GM21360 (cell line): Measurements from ENCODE around the gene ASIC3.
"Not testable (repeated sequence)": the region's sequence is repeated elsewhere in the genome, so short reads cannot be mapped to it uniquely, and the experiment has no call there.

ENCODE experiments used
- ATAC-seq: cut with Tn5 transposase; IDR thresholded peaks from one replicate; pipeline ENCODE4 v1.9.1; 2021; ENCODE audit warnings: mild to moderate bottlenecking, moderate library complexity; ENCODE audit not compliant: unreplicated experiment

Gene ASIC3

DNA sequence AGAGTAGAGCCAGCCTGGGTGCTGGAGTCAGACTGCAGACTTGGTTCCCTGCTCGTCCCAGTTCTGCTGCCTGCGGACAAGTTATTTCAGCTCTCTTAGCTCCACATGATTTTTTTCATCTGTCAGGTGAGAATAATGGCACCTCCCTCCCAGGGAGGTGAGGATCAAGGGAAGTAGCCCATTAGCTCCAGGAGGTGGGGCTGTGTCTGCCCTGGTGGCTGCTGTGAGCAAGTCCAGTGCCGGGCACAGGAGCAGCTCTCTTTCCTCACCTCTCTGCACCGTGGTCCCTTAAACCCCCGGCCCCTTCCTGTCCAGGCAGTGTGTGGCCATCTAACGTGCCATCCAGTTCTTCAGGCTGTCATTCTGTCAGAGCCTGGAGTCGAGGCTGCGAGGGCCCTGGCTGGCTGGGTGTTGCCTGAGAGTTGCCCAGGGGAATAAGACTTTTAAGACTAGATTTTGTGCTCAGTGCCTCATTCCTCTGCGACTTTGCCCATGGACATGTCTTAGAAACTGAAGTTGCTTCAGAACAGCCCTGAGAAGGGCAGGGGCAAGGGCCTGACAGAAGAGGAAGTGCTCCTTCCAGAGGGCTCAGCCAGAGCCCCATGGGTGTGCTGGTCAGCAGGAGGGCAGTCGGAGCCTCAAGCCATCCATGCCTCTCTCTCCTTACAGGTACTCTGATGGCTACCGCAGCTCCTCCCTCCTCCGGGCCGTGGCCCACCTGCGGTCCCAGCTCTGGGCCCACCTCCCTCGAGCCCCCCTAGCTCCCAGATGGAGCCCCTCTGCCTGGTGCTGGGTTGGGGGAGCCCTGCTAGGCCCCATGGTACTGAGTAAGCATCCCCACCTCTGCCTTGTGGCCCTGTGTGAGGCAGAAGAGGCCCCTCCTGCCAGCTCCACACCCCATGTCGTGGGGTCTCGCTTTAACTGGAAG is 15.1 kb upstream of the ASIC3 start:
- no peak for ATAC-seq

DNA sequence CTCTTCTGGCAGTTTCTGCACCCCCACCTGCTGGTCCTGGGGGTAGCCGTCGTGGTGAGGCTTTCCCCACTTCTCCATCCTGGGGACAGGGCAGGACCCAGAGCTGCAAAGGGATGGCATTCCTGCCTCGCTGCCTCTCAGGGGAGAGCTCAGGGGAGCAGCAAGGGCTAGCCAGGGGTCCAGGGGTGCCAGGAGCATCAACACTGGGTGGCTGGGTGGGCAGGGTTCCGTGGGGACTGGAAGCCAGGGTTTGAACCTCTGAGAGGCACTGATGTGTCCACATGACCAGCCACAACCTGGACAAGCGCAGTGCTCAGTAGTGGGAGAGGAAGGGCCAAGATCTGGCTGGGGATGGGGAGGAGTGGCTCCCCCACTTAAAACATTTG is 14.5 kb upstream of the ASIC3 start:
- ATAC-seq = no peak

DNA sequence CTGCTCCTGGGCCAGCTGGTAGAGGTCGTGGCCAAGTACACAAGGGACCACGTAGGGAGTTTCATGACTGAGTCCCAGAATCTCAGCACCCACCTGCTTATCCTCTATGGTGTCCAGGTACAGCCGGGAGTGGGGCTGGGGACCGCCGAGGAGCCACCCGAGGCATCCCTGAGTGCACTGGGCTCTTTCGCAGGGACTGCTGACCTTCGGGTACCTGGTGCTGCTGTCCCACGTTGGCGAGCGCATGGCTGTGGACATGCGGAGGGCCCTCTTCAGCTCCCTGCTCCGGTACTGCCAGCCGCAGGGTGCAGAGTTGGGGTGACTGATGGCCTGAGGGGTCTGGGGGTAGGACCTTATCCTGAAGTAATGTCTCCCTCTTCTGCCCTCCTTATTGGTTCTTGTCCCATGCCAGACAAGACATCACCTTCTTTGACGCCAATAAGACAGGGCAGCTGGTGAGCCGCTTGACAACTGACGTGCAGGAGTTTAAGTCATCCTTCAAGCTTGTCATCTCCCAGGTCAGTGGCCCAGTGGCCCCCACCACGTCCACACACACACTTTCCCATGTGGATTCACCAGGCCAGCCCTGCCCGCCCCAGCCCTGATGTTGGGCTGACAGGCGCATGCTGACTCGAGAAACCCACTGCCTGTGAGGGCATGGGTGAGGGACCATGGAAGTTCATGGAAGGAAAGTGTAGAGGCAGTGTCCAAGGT is 13.9 kb upstream of the ASIC3 start:
- no peak for ATAC-seq

DNA sequence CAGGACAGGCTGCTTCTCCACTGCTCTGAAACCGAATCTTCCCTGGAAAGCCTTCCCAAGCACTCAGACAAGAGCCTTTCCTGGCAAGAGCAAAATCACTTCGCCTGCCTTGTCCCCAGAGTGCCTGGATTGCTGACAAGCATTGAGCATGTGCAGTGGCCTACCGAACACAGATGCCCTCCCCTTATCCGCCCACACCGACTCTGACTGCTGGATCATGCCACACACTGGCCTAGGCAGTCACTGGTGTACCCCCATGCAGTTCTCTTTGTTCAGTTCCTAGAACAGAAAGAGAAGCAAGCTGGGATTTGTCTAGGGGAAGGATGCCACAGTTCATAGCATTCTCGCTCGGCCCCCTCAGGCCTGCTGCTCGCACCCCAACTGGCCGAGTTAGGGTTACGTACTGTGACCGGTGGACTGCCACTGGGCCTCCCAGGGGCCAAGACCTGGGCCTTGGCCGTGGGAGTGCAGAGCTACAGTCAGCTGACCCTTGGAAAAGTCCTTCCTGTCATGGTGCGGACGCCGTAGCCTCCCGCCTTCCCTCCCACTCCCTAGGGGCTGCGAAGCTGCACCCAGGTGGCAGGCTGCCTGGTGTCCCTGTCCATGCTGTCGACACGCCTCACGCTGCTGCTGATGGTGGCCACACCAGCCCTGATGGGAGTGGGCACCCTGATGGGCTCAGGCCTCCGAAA is 13.2 kb upstream of the ASIC3 start:
- ATAC-seq = no peak

DNA sequence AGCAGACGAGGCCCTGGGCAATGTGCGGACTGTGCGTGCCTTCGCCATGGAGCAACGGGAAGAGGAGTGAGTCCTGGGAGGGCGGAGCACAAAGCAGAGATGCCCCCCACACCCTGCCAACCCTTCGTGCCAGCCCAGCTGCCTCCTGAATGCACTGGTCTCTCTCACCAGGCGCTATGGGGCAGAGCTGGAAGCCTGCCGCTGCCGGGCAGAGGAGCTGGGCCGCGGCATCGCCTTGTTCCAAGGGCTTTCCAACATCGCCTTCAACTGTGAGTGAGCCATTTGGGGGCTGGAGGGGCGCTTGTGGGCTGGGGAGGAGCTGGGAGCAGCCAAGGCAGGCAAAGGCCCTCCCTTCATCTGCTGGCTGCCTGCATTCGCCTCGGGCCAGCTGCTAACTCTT is 12.4 kb upstream of the ASIC3 start:
- ATAC-seq = no peak

DNA sequence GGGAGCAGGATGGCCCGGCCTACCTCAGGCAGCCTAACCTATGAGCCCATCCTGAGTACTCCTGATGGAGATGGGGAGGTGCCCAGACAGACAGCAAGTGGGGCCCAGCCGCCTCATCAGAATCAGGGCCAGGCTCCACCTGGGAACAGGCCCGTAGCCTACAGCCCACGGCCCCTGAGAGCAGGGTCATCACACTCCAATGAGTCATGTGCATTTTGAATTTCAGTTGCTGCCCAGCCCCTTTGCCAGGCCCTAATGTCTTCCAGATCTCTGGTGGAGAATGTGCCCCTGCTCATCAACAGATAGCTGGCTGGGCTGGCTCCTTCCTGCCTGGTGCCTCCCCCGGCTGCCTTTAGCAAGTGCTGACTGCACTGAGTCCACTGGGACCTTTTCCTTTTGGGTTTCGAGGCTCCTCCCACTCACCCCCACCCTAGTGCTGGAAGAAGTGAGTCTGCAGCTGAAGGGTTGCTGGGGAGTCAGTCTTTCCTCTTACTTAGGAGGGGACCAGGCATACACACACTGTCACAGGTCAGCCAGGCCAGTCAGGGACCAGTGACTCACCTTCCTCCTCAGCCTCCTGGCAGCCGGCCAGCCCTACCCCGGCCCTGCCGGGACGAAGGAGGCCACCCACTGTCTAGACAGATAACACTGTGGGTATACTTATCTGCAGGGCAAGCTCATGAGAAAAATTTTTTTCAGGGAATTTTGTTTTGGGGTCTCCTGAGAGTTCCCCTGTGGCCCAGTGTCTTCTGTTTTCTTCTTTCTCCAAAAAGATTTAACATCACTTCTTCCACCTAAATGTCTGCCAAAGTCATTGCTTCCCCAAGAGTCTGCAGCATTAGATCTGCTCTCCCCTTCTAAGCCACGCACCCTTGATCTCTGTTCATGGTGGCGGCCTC is 9.1 kb upstream of the ASIC3 start:
- no peak for ATAC-seq

DNA sequence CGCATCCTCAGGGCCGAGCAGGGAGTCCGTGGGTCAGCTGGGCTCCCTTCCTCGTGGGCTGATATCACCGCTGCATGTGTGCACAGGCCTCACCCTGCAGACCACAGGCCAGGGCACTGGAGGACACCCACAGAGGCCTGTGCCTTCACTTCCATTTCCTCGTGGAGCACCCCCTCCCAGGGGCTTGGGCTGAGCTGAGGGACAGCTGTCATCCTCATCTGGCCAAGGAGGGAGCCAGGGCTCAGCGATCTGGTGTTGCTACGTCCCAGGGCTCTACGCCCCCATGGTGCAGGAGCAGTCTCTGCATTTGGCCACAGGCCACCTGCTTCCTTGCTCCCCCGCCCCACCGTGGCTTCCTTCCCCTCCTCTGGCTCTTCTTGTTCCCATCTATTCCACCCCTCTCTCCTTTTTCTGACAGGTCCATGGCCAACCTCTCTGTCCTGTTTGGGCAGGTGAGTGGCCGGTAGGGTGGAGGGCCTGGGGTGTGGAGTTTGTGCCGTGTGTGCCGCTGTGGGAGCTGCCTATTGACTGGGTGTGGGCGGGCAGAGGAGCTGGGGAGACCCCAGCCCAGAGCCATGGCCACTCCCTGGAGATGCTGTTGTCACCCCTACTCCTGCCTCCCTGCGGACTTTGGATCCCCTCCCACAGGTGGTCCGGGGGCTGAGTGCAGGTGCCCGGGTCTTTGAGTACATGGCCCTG is 8.3 kb upstream of the ASIC3 start:
- ATAC-seq = no peak

DNA sequence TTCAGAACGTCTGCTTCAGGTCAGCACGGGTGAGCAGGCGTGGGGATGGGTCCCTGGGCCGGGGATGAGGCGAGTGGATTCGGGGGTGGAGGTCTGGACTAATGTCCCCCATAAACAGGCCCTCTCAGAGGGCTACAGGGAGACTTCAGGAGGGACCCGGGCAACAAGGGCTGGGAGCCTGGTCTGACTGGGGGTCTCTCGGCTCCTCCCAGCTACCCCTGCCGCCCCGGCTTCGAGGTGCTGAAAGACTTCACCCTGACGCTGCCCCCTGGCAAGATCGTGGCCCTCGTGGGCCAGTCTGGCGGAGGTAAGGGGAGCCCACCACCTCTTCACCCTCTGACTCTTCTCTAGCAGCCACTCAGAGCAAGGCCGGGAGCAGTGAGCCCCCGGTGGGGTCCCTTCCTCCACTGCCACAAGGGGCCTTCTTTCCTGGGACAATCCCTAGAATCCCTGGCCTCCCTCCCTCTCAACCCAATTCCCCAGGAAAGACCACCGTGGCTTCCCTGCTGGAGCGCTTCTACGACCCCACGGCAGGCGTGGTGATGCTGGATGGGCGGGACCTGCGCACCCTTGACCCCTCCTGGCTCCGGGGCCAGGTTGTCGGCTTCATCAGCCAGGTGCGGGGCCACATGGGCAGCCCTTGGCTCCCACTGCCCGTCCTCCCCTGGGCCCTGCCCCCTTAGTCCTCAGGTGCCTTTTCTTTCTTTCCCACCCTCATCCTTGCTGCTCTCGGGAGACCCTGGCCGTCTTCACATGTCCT is 7.5 kb upstream of the ASIC3 start:
- no peak for ATAC-seq

DNA sequence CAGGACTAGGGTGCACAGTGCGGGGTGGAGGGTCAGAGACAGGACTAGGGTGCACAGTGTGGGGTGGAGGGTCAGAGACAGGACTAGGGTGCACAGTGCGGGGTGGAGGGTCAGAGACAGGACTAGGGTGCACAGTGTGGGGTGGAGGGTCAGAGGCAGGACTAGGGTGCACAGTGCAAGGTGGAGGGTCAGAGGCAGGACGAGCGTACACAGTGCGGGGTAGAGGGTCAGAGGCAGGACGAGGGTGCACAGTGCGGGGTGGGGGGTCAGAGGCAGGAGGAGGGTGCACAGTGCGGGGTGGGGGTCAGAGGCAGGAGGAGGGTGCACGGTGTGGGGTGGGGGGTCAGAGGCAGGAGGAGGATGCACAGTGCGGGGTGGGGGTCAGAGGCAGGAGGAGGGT is 4.9 kb upstream of the ASIC3 start:
- ATAC-seq = not testable (repeated sequence)

DNA sequence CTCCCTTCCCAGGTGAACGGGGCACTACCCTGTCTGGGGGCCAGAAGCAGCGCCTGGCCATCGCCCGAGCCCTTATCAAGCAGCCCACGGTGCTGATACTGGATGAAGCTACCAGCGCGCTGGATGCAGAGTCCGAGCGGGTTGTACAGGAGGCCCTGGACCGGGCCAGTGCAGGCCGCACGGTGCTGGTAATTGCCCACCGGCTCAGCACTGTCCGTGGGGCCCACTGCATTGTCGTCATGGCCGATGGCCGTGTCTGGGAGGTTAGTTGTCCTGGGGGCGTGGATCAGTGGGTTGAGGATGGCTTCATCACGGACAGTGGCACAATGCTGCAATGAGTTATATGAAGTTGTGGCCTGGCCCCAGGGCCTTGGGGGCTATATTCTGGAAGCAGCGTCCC is 4.4 kb upstream of the ASIC3 start:
- no peak for ATAC-seq

DNA sequence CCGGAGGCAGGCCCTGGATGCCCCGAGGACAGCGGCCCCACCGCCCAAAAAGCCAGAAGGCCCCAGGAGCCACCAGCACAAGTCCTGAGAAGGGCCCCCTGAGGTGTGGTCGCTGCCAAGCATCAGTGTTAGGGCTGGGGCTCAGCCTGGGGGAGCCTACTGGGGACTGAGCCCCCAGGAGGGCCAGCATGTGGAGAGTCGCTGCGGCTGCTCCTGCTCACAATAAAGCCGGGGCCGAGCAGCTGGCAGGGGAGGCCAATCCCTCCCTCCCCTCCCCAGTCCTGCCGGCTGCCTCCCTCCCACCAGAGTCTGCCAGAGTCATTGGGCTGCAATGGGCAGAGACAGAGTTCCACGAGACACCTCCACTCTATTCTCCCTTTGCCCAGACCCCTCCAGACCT is 3.1 kb upstream of the ASIC3 start:
- ATAC-seq = no peak

DNA sequence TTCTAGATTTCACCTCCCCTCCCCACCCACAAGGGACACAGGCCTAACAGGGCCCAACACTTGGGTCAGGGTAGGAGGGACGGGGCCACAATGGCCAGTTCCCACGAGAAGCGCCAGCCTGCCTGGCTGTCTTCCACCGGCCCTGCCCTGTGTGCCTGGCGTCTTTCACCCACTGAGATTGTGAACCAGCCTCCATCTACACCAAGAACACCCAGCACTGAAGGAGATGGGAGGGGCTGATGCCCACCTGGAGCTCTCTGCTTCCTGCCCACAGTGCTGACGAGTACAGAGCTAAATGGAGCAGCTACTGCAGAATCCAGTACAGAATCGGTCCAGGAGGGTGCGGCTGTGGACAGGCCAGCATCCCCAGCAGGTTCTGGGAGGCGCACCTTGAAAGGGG is 2.4 kb upstream of the ASIC3 start:
- no peak for ATAC-seq

DNA sequence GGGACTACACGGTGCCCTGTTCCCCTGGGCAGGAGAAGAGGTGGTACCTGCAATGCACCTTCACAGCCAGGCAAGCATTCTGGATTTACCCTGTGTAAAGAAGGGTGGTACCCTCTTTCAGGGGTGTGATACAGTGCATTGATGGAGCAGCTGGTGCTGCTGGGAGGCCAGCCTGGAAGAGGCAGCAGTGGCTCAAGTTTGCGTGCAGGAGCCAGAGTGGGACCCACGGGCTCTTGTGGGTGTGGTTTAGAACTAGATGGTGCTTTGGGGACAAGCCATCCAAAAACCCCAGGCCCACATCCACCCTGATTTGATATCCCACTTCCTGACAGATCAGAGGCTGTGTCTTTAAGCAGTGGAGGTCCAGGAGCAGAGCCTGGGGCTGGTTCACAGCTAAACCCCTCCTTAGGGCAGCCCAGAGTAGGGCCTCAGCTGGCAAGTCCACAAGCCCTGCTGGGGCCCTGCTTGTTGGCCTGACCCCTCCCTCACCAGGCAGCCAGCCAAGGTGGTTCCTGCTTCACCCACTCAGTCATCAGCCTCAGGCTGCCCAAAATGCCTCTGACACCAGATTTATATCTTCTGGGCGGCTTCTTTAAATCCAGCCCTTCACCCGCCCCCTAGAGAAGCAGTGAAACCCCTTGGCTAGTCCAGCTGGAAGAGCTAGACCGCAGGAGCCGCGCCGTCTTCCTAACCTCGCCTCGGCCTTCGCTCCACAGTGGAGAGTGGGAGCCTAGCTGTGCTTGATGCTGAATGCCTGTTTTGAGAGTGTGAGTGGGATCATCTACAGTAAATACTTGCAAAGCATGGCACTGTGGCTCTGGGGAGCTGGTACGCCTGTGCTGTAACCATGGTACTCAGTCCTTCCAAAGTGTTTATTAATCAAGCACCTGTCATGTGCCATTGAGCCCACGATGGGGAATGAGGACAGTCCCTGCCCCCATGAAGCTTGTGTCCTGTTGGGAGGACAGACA is 1.4 kb upstream of the ASIC3 start:
- no peak for ATAC-seq

DNA sequence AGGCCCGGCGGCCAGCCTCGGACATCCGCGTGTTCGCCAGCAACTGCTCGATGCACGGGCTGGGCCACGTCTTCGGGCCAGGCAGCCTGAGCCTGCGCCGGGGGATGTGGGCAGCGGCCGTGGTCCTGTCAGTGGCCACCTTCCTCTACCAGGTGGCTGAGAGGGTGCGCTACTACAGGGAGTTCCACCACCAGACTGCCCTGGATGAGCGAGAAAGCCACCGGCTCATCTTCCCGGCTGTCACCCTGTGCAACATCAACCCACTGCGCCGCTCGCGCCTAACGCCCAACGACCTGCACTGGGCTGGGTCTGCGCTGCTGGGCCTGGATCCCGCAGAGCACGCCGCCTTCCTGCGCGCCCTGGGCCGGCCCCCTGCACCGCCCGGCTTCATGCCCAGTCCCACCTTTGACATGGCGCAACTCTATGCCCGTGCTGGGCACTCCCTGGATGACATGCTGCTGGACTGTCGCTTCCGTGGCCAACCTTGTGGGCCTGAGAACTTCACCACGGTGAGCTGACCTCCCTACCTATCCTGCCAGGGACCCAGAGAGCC is 656 bp downstream of the ASIC3 start:
- ATAC-seq = no peak

DNA sequence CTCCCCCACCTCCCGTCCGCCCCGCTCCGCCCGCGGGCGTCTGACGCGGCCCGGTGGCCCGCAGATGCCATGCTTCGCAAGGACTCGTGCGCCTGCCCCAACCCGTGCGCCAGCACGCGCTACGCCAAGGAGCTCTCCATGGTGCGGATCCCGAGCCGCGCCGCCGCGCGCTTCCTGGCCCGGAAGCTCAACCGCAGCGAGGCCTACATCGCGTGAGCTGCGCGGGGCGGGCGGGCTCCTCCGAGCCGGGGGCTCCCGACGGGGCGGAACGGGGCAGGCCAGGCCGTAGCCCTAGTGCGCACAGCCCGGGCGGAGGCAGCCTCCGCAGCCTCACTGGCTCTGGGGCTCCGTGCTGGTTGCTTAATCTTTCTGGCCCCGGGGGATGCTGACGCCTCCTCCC is 2.8 kb downstream of the ASIC3 start:
- no peak for ATAC-seq

DNA sequence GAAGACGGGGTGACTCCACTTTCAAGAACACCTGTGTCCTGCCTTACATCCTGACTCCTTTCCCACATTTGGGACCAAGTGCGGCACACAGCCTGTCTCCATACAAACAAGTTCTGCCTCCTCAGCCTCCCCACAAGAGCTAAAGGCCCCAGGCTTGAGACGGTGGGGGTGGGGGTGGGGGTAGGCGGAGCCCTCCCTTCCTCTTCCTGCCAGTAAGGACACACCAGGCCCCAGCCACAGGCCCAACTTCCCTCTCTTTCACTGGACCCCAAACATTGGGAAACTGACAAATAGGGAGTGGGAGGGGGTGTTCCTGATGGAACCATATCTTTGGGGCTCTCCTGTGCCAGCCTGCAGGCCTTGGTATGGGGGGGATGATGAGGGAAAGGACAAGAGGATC is 4.8 kb downstream of the ASIC3 start:
- no peak for ATAC-seq

DNA sequence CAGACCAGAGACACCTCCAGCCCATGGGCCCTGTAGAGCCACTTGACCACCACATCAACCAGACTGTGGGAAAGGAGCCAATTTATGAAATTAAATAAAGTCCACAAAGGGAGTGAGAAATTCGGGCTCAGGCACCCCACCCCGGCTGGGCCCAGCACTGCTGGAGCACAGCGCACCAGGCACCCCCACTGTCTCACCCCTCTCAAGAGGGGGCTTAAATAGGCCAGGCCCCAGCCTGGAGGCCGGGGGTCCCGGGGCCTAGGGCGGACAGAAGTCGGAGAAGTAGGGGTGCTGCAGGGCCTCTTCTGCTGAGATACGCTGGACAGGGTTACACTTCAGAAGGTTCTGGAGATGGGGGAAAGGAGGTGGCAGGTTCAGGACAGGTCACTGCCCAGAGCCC is 5.4 kb downstream of the ASIC3 start:
- no peak for ATAC-seq

DNA sequence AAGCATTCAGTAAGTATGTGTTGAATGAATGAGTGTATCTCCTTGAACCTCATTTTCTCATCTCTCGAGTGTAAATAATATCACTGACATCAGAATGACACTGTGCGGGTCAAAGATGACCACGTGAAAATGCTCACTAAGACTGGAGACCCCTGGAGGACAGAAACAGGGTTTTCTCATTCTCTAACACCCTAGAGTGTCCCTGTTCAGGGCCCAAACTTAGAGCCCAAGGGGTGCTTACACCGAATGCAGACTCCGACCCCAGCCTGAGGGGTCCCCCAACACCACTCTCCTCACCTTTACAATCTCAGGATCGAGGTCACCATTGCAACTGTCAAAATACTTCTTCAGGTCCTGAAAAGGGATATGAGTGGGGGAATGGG is 7.9 kb downstream of the ASIC3 start:
- ATAC-seq = no peak
